CD4-positive, alpha-beta T cell treated with Interleukin-4 for 1 hour (primary cell): Measurements from ENCODE around the gene EOLA1.
A peak's percentile ranks its signal among the peaks of the same experiment; 100 is the strongest.

ENCODE experiments used
- DNase-seq, 2 donors: peaks; one replicate each; pipeline ENCODE4 v3.0.0-alpha.2; 2020 to 2022

Gene EOLA1

DNA sequence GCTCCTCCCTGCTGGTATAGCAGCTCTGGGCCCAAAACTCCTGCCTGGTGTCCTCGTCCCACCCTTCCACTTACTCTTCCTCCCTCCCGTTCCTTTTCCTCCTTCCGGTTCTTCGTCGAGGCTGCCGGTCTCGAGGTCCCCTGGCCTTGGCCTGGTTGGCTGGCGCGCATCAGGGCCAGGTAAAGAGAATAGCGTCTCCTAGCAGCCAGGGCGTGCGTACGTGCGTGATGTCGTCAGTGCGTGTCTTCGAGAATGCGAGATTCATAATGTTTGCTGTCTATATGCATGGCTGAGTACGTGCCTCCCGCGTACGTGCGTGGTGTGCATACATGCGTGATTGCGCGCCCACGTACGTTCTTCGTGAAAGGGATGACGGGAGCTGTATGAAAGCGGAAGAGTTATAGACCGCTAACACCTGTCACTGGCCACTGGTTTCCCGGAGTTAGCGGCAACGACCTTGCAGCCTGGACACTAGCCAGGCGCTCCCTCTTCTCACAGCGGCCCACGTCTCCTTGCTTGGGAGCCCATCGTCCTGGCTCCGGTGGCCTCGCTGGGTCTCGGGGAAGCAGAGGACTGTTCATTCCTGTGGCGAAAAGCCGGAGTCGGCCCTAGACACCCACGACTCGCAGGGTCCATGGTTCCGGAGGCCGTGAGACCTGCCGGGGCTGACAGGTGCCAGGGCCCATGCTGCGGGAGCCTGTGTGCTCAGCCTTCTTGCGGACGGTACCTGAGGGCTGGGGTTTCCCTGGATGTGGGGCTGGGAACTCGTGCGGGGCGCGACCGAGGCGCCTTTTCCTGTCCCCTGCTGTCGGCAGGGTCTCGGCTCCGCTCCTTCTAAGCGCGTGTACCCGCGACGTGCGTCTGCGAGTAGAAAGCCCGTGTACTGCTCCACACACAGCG, at the start of gene EOLA1:
TSS of gene EOLA1 (plus strand) at position 392 of the 900 bp plus-strand sequence. CDS start 4,619 bp downstream, outside the sequence.
- DNase-seq: peak; percentile 93 to 95

DNA sequence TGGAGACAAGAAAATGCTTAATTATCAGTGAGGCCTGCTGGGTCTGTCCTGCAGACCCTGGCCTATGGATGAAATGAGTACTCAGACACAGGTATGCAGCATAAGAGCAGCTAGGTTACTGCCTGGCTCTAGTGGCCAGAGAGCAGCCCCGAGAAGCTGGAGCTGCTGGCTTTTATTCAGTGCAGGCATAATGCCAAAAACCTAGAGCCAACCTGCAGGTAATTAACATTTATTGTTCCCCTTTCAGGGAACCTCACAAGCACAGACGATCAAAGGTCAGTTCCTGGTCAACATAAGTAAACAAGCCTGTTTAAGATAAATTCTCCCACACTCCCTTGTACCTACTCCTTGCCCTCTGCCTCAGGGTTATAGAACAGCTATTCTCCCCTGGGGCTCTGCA, 49.0 kb upstream of the EOLA1 start:
- no peak for DNase-seq

DNA sequence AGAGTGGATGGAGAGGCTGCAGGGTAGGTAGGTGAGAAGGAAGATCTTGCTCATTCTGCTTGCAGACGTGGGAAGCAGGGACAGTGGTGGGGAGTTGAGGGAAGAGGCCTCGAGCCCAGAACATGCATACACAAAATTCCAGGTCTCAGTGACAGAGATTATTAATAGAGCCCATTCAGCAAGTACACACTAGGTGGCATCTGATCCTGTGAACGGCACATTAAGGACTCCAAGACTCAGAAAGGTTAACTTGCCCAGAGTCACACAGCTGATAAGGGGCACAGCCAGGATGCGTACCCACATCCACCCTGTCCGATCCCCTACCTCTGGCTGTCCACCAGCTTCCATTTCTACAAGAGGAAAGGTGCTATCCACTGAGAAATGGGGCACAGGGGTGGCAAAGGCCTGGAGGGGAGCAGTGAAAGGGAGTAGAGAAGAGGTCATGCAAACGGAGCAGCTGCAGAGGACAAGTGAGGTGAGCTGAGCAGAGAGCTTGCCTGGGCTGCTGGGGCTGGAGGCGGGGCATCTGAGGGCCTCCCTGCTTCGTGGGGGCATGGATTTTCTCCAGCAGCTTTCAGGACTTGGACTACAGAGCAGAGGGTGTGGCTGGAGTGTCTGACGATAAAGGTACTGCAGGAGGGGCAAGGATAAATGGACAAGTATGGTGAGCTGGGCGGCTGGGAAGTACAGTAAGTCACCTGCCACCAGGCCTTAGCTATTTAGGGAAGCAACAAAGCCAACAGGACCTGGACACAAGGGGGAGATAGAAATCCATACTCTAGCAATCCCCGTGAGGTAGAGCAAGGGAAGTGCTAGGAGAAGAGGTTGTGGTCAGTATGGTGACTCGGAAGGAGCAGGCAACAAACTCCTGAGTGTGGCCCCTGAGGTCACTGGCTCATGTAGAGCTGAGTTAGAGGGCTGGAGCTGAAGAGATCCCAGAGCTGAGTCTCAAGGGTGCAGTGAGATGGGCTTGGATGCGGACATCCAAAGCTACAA, 46.9 kb upstream of the EOLA1 start:
- DNase-seq: peak in 1 of 2 donors; percentile 11

DNA sequence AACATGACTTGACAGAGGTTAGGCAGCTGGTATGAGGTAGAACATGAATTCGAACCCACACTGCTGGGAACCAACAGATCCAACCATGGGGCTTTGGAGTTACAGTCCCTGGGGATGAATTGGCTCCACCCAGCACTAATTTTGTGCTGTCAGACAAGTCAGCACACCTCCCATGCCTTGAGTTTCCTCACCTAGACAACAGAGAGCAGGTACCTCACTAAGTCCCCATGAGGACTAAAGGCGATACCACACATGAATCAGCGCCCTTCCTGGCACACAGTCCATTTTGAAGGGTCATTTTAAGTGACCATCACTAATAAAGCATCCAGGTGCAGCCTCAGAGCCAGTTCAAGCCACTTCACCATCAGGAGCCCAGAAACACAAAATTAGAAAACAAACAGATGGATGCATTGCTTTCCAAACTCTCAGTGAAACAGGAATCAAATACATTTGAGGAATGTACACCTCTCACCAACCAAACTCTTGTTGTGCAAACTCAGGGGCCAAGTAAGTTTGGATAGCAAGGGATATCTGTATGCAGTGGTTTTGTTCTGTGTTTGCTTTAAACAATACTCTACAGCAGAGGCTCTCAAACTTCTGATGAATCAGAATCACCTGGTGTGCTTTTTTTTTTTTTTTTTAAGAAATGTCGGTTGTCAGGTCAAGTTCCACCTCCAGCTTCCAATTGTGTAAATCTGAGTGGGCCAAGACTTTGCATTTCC, 45.8 kb upstream of the EOLA1 start:
- DNase-seq: peak in 1 of 2 donors; percentile 0

DNA sequence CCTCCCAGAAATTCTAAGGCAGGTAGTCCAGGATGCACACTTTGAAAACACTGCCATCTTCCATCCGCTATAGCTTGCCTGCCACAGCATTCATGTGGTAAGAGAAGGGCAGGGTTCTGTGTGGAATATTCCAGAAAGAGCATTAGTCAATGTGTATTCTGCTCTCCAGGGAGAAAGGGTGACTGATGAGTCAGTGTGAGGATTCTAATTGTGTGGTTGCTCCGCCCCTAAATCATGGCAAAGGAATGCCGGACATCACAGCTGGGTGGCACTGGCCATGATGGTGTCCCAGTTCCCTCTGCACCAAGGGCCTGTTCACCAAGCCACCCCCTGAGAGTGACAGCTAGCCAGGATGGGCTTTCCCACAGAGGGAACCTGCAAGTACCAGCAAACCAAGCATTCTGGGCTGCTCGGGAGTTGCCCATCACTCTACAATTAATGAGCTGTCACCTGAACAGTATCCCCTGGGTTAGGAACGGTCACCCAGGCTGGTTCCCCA, 45.2 kb upstream of the EOLA1 start:
- peak in 1 of 2 donors; percentile 2 for DNase-seq

DNA sequence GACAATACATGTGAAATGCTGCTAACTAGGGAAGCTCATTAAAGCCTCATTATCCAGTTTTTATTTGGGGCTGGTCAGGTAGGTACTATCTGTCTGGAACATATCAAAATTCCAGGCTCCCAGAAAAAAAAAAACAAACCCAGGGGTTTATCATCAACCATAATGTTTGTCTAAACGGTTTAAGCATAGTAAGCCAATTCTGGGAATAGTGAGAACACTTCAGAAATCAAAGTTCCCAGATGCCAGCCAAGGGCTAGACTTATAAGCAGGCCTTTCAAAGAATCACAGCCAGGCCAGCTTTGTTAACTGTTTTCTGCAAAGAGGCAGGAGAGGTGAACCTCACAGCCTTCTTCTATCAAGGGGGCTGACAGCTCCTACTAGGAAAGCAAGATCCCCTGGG, 43.8 kb upstream of the EOLA1 start:
- DNase-seq: no peak

DNA sequence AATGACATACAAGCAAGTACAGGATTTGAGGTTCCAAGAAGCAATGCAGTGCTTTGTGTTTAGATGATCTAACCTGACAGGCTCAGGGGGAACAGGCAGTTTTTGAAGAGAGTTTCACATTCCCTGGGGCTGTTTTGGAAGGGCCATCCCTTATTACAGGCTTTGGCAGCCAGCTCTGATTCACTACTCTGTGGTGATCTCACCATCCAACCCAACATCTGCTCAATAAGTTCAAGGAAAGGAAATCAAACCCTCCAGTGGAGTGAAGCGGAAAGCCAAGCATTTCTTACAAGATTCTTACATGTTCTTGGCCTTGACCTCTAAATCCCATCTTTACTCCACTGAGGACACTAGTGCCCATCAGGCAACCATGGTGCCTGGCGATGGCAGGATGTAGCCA, 43.2 kb upstream of the EOLA1 start:
- no peak for DNase-seq

DNA sequence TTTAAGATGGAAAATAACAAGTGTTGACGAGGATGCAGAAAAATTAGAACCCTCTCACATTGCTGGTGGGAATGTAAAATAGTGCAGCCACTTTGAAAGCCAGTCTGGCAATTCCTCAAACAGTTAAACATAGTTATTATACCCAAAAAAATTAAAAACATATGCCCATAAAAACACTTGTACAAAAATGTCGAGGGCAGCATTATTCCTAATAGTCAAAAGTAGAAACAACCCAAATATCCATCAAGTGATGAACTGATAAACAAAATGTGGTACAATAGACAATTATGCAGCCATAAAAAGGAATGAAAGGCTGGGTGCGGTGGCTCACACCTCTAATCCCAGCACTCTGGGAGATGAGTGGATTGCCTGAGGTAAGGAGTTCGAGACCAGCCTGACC, 42.0 kb upstream of the EOLA1 start:
- DNase-seq: peak in 1 of 2 donors; percentile 1

DNA sequence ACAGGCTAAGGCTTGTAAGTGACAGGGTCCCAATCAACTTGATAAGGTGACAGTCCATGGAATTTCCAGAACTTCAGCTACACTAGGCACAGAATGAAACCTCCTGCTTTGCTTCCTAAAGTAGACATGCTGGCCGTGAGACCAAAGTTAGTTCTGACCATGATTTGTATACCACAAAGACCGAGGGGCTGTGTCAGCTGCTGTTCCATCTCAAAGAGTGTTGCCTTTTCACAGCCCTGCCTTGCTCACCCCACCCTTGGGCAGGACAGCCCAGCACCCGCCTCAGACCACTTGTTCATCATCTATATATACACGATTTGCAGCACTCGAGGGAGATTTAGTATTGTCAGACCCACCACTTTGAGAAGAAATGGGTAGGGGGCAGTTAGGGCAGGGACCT, 41.0 kb upstream of the EOLA1 start:
- DNase-seq: peak in 1 of 2 donors; percentile 11

DNA sequence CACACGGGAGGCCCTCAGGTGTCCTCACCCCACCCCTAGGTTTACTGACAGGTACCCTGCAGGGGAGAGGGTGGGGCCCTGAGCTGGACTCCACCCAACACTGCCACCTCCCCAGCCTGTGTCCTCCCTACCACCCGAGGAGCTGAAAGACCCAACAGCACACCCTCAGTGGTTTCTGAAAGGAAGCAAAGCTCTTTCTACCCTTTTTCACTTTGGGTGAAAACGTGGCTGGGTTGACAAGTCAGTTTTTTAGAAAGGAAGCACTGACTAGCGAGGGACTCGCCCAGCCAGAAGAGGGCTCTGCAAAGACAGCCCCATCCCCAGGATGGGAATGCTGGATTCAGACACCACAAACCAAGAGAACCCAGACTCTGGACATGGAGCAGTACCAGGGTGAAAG, 37.9 kb upstream of the EOLA1 start:
- peak in 1 of 2 donors; percentile 49 for DNase-seq

DNA sequence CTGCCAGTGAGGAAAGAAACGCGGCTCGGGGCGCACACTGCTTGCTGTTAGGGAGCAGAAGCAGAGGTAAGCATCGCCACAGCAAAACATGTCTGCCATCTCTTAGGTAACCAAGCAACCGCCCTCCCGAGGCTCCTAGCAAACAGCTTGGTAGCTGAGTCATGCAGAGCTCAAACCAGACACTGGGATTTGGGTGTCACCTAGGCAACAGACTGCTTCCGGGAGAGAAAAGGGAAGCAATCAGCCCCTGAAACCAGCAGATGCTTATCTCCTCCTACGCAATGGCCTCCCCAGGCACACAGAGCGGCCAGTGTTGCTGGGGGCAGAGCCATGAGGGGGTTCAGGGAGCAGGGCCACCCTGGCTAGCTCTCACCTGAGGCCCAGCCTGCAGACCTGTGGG, 37.4 kb upstream of the EOLA1 start:
- DNase-seq: peak; percentile 85 to 90

DNA sequence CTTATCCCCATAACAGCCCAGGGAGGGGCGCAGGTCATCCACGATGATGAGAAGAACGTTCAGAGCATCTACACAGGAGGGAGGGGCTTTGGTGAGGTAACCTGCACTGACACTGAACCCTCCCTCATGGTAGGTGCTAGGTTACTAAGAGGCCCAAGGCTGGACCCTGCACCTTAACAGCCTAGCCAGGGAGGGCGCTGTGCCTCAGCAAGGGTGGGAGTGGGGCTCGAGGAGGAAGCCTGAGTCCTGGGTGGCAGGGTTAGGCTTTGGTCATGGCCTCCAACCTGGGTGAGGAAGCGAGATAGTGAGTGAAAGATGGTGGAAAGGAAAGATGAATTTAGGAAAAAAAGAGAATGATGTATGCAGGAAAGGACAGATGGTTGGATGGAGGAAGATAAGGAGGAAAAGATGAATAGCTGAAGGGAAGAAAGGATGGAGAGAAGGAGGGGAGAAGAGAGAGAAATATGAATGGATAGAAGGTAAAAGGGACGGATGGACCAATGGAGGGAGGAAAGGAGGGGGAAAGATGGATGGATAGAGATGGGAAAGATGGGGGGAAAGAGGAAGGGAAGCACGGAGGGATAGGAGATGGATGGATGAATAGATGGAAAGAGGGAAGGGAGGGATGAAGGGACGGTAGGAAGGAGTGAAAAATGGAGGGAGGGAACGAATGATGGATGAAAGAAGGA, 36.4 kb upstream of the EOLA1 start:
- DNase-seq: peak; percentile 81 to 82

DNA sequence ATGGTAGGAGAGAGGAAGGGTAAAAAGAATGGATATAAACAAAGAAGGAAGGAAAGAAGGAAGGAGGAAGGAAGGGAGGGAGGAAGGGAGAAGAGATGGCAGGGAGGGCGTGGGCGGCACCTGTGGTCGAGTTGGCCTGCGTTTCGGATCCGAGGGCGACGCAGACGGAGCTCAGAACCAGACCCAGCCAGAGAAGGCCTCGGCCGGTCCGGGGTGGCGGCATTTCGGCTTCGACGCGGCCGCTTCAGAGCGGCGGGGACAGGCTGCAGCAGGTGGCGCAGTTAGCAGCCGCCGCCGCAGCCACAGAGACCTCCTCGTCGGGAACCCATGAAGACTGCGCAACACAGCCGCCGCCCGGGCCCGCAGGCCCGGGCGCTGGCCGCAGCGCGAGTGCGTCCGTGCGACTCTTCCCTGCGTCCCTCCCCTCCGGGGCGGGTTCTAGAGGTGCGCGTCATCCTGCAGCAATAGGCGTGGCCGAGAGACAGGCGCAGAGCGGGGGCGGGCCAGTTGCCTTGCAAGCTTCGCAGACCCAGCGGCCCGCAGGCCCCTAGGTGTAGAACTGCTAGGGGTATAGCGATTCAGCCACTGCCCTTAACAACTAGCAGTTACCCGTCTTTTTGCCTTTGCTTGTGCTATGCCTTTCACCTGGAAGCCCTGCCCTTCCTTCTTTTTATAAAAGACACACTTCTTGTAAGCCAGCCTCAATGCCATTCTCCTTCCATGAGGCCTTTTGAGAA, 35.7 kb upstream of the EOLA1 start, which contains the start of gene IDS:
TSS of gene IDS (minus strand) at position 392 of the 737 bp plus-strand sequence. CDS start at position 223, 169 bp downstream.
- peak; percentile 91 to 93 for DNase-seq

DNA sequence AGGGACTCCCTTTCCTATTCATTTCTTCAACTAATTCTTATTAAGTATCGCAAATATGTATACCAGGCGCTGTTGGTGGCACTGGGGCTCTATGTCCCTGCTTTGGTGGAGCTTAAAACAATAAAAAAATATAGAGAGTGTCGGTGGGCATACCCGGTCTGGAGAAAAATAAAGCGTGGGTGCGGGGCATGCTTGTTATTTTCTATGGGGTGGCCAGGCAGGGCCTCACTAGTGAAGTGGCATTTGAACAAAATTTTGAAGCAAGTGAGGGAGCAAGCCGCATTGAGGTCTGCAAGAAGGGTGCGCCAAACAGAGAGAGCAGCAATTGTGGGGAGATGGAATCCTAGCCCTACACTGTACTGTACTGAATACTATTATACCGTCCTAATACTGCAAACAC, 35.1 kb upstream of the EOLA1 start:
- no peak for DNase-seq

DNA sequence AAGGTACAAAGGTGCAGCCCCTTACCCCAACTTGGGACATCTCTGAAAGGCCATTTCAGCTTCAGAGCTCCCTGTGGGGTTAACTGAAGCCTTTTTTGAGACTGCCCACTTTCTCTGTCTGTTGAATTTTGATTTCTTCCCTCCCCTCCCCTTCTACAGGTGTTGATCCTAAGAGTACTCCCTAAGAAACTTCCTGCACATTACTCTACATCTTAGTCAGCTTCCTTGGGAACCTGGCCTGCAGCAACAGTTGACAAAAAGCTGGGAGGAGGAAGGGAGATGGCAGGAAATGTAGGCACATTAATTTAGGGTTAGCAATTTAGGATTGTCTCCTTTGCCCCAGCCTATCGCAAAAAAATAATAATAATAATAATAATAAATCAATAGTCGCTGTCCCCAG, 34.5 kb upstream of the EOLA1 start:
- DNase-seq: no peak

DNA sequence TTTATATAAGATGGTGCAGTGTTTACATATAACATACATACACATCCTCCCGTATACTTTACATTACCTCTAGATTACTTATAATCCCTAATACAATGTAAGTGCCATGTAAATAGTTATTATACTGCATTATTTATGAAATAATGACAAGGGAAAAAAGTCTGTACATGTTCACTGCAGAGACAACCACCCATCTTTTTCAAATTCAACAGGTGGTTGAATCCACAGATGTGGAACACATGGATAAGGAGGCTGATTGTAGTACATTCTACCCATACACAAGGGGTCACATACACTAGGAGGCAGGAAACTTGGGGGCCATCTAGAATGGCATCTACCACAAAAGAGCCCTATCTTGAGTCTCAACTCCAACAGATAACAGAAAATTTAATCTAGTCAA, 32.3 kb upstream of the EOLA1 start:
- DNase-seq: no peak

DNA sequence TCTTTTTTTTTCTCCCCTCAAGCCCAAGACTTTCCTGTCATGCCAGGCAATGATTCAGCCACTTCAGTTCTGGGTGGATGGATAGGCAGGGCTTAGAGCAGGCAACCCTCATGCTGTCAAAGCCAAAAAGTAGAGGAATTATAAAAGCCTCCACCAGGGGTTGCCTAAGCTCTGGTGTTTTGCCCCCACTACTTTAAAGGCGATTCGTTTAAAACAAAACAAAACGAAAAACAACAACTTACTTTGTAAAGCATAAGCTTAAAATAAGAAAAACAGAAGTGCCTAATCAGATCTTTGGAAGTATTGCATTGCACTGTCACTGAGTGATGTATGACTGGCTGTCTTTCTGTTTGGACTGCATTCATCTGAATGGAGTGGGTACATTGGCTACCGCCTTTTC, 30.4 kb upstream of the EOLA1 start:
- peak in 1 of 2 donors; percentile 6 for DNase-seq

DNA sequence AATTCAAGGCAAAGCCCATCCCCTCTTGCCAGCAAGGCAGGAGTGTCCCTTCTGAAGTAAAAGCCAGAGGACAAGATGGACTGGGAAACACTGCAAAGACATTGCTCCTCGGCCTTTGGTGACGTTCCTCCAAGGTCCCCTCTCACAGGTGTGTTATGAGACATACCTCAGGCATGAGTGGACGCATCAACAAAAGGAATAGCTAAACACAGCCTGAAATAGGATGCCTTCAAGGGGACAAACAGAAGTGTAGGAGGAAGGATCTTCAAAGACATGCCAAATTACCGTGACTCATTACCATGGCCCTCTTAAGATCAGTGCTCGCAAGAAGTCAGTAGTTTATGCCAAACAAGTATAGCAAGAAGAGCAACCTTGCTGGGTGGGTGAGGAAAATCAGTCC, 29.7 kb upstream of the EOLA1 start:
- no peak for DNase-seq

DNA sequence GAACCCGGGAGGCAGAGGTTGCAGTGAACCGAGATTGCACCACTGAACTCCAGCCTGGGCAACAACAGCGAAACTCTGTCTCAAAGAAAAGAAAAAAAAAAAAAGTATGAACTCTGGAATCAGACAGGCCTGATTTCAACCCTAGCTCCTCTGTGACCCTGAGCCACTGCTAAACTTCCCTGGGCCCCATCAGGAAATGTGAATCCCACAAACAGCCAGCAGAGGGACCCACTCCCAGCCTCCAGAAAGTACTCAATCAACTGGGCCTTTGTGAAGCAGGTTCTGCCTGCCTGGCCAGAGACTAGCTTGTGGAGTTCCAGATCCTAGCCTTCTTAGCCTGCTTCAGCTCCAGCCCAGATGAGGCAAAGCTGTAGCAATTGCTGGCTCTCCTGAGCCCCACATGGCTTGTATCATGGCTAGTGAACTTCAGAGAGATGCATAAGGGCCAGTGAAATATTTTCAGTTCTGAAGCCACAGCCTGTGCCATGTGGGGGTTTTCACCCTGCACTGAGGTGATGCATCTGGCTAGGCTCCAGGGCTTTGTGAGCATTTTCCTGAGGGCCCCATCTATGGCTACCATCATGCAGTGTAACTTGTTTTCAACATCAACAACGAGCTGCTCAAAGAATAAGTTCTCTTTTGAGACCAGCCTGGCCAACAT, 28.5 kb upstream of the EOLA1 start:
- peak; percentile 71 to 76 for DNase-seq

DNA sequence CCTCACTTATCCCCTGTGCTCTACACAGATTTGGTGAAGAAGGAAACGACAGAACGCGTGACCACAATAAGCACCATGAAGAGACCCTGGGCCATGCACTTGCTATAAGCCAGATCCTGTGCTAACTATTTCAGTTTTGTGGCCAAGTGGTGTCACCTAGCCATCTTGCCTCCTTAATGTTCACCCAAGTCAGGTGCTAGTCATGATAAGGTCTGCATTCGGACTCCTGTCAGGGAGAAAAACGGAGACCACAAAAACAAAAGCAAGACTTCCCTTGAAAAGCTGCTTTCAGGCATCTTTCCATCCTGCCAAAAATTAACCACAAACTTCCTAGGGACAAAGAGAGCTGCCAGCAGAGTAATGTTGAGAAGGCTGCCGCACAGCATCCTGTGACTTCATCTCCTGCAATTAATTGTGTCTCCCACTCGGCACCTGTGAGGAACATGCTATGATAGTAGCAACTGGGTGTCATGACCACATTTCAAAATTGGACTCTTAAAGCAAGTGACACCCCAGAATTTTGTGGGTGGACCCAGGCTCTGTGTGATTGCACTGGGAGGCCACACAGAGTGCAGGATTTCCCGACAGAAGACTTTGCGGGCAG, 26.9 kb upstream of the EOLA1 start:
- no peak for DNase-seq
